Testis (tissue), 5 donors: ENCODE measurements around the gene SERPING1. TPM values are rescaled to one million over a fixed set of nuclear protein-coding genes. Genes with fewer than 3 reads are reported as not detected.

ENCODE experiments used
- DNase-seq: peaks from one replicate; pipeline ENCODE4 v3.0.0-alpha.2; 2019
- H3K27ac ChIP-seq, 2 donors: fragments of 200-600 bp; sonication (generic); one replicate each; pipeline ENCODE4 v1.5.1; 2019
- H3K27me3 ChIP-seq: fragments of 200-600 bp; sonication (generic); one replicate; pipeline ENCODE4 v1.5.1; 2019
- H3K36me3 ChIP-seq: fragments of 200-600 bp; sonication (generic); one replicate; pipeline ENCODE4 v1.5.1; 2017; ENCODE audit warnings: low read depth; ENCODE audit errors: missing control alignments
- H3K4me1 ChIP-seq: fragments of 200-600 bp; sonication (generic); one replicate; pipeline ENCODE4 v1.5.1; 2019
- H3K4me3 ChIP-seq, 2 donors: fragments of 200-600 bp; sonication (generic); one replicate each; pipeline ENCODE4 v1.5.1; 2017 to 2019
- H3K9me3 ChIP-seq: fragments of 200-600 bp; sonication (generic); one replicate; pipeline ENCODE4 v1.5.1; 2017
- POLR2A ChIP-seq: fragments of 450-650 bp; IDR thresholded peaks from one replicate; pipeline ENCODE4 v1.6.1; 2017; ENCODE audit warnings: antibody characterized with exemption, mild to moderate bottlenecking, moderate library complexity
- WGBS, 2 donors: methylation state at CpG; one replicate each; pipeline ENCODE4 v1.1.5; 2018; 5-methylcytosine and 5-hydroxymethylcytosine counted together
- intact Hi-C: fragments of 100-400 bp; cut with DNase I; formaldehyde crosslinking; loops from one replicate; pipeline ENCODE4 v1.15.1; 2023; ENCODE audit warnings: low total_unique reads
- long read RNA-seq, 2 donors: transcript quantifications; one replicate each; lab custom pipeline, GENCODE V29; 2026
- polyA plus RNA-seq: library from polyadenylated mRNA; stranded (reverse); fragments of 350-450 nt; fragmentation: Illumina TruSeq; extraction: RNeasy Lipid Tissue Mini Kit (QIAGEN cat#74804); gene quantifications from one replicate; pipeline ENCODE4 v1.2.3, GENCODE V29; 2014; ENCODE audit warnings: low read depth, low replicate concordance; ENCODE audit not compliant: insufficient read depth
- total RNA-seq, 2 donors: library from RNA; depleted of rRNA; stranded (reverse); fragments of >200 nt; gene quantifications; one replicate each; pipeline ENCODE4 v1.2.3, GENCODE V29; 2016
- TF ChIP-seq, protein P1 (sequence below), 3 experiments: fragments of 450-650 bp in 2 of 3; fragments of 200-600 bp in 1 of 3; sonication (generic) in 1 of 3; IDR thresholded peaks; one replicate each; pipeline ENCODE4 v1.5.1; 2016 to 2019; ENCODE audit warnings: antibody characterized with exemption in 3 of 3, mild to moderate bottlenecking in 2 of 3, moderate library complexity in 1 of 3

SERPING1 gene
- total RNA-seq (100 to 1,000 TPM in 1 of 2 donors, 10 to 100 TPM in 1; 53.6 to 113 TPM), polyA plus RNA-seq (273 TPM)
- long read RNA-seq, donor 1, transcript SERPING1-209 (2 exons, 908 nt), result minor isoform, 6 of 149 reads
- long read RNA-seq, donor 1, transcript SERPING1-201 (8 exons, 2,002 nt), result major isoform, 16 of 149 reads
- long read RNA-seq, donor 1, partial matches to known transcripts, result 123 of 149 reads
- long read RNA-seq, donor 1, other reads (novel, unspliced or antisense), result 0 of 149 reads
- long read RNA-seq, donor 2, transcript SERPING1-209 (2 exons, 908 nt), result major isoform, 5 of 135 reads
- long read RNA-seq, donor 2, partial matches to known transcripts, result 125 of 135 reads
- long read RNA-seq, donor 2, other reads (novel, unspliced or antisense), result 0 of 135 reads

DNA sequence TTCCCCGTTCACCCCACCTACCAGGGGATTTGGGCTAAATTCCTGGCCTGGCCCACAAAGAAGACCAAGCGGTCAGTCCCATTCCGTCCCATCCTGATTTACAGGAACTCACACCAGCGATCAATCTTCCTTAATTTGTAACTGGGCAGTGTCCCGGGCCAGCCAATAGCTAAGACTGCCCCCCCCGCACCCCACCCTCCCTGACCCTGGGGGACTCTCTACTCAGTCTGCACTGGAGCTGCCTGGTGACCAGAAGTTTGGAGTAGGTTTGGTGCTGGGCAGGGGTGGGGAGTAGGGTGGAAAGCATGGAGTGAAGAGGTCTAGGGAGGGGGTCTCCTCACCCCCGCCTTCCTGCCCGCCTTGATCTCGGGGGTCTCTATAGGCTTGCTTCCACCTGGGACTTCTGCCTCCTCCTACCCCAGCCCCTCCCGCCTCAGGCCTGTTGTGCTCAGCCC is at the start of gene SERPING1:
SERPING1 (plus strand) TSS at position 225 of the 455 bp plus-strand sequence. CDS start 586 bp downstream, outside the sequence.
- intact Hi-C loops, result no loop called here
- H3K4me3 ChIP-seq, result peak within 1 kb of the TSS; percentile 57 to 64
- 0 to 12% methylated on average over 1 to 10 of the region's 10 CpGs for WGBS, 2 donors

DNA sequence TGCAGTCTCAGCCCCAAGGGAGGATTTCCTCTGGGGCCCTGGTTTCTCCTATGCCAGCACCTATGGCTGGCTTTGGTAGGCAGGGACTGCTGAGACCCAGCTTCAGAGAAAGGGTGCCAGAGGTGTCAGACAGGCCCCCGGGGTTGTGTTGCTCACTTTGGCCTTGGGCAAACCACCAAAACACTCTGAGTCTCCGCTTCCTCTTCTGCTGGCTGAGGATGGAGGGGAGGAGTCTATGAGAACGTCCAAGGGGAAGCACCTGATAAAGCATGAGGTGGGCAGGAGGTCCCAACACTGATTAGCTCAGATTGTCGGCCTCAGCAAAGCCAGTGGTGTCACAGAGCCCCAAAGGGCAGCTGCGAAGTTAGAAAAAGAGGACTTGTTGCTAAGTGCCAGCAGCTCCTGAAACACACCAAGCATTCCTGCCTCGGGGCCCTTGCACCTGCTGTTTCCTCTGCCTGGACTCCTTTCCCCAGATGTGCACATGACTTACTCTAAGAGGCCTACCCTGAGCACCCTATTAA is 49.6 kb upstream of the SERPING1 start:
- WGBS, 2 donors, result 24 to 44% methylated on average over 5 to 6 of the region's 6 CpGs
- no peaks in the 10 kb centered on the region for H3K36me3 ChIP-seq
- intact Hi-C loops, result no loop called here
- peak; percentile 33 for DNase-seq
- H3K27me3 ChIP-seq, result no peaks in the 10 kb centered on the region
- no peaks in the 10 kb centered on the region for H3K4me1 ChIP-seq
- H3K4me3 ChIP-seq, result no peak overlapping the region
- TF ChIP-seq, protein P1, sequence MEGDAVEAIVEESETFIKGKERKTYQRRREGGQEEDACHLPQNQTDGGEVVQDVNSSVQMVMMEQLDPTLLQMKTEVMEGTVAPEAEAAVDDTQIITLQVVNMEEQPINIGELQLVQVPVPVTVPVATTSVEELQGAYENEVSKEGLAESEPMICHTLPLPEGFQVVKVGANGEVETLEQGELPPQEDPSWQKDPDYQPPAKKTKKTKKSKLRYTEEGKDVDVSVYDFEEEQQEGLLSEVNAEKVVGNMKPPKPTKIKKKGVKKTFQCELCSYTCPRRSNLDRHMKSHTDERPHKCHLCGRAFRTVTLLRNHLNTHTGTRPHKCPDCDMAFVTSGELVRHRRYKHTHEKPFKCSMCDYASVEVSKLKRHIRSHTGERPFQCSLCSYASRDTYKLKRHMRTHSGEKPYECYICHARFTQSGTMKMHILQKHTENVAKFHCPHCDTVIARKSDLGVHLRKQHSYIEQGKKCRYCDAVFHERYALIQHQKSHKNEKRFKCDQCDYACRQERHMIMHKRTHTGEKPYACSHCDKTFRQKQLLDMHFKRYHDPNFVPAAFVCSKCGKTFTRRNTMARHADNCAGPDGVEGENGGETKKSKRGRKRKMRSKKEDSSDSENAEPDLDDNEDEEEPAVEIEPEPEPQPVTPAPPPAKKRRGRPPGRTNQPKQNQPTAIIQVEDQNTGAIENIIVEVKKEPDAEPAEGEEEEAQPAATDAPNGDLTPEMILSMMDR (IDR thresholded peaks at IDR 0.05), result no peak
- H3K9me3 ChIP-seq, result no peaks in the 10 kb centered on the region
- H3K27ac ChIP-seq, result no peak overlapping the region

More for the DNA sequence above, at the start of gene SERPING1:
- H3K9me3 ChIP-seq, result no peaks in the 10 kb centered on the region
- H3K27me3 ChIP-seq, result no peaks in the 10 kb centered on the region
- peak within 1 kb of the TSS; percentile 83 to 93 for H3K27ac ChIP-seq
- DNase-seq, result peak; percentile 73
- H3K36me3 ChIP-seq, result no peaks in the 10 kb centered on the region
- no peak for TF ChIP-seq POLR2A
- TF ChIP-seq, protein P1 (IDR thresholded peaks at IDR 0.05), result no peak
- H3K4me1 ChIP-seq, result no peaks in the 10 kb centered on the region

DNA sequence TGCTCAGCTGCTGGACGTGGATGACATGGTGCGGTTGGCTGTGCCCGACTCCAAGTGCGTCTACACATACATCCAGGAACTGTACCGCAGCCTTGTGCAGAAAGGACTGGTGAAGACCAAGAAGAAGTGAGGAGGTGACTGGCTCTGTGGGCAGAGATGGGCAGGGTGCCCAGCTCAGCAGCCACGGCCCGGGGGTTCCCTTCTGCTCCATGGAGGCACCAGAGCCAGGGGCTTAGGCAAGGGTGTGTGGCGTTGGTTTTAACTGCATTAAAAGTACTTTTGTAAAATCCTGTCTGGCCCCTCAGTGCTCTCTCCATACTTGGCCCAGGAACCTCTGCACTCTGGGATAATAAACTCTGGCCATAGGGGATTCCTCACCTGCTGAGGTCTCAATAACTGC is 47.5 kb upstream of the SERPING1 start:
- no peak for DNase-seq
- Histone ChIP-seq H3K27ac (no peak overlapping the region), H3K4me3 (no peak overlapping the region), H3K4me1 (no peaks in the 10 kb centered on the region), H3K36me3 (no peaks in the 10 kb centered on the region), H3K27me3 (no peaks in the 10 kb centered on the region), H3K9me3 (no peaks in the 10 kb centered on the region)
- WGBS, 2 donors, result 66 to 89% methylated on average over 7 to 8 of the region's 8 CpGs
- intact Hi-C loops, result no loop called here
- TF ChIP-seq, protein P1 (IDR thresholded peaks at IDR 0.05), result no peak
- TF ChIP-seq POLR2A, result no peak

DNA sequence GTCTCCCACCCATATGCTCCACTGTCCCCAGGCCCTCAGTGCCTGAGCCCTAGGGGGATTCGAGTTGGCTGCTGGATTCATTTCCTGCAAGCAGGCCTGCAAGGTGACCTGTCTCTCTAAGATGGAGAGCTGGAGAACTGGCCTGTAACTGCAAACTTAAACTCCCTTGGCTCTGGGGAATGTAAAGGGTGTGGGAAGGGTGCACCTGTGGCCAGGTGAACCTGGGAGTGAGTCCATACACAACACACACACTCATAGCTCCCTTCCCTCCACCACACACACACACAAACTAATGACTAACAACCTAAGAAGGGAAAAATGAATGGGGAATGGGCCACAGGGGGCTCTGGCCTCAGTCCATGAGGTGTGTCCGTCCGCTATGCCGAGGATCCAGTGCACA is 45.5 kb upstream of the SERPING1 start:
- no peaks in the 10 kb centered on the region for H3K9me3 ChIP-seq
- whole genome bisulfite sequencing, 2 donors, result 86 to 89% methylated on average over 4 of the region's 4 CpGs

More for the DNA sequence above, 45.5 kb upstream of the SERPING1 start:
- Histone ChIP-seq H3K27me3 (no peaks in the 10 kb centered on the region), H3K4me3 (no peak overlapping the region), H3K27ac (no peak overlapping the region), H3K4me1 (no peaks in the 10 kb centered on the region), H3K36me3 (no peaks in the 10 kb centered on the region)
- DNase-seq, result no peak
- TF ChIP-seq, protein P1 (IDR thresholded peaks at IDR 0.05), result no peak
- TF ChIP-seq POLR2A, result no peak
- intact Hi-C loops, result no loop called here
